GM19025 (cell line): Measurements from ENCODE around the gene FZR1.
"Not testable (repeated sequence)": the region's sequence is repeated elsewhere in the genome, so short reads cannot be mapped to it uniquely, and the experiment has no call there.

Experiments used
- ATAC-seq: cut with Tn5 transposase; IDR thresholded peaks from one replicate; pipeline ENCODE4 v1.9.1; 2021; ENCODE audit warnings: mild to moderate bottlenecking, low read depth, moderate library complexity; ENCODE audit not compliant: unreplicated experiment

Gene FZR1

GRCh38 chr19:3563709-3564524 is 57.8 kb downstream of the FZR1 start:
- no peak for ATAC-seq

GRCh38 chr19:3565139-3565538 is 59.0 kb downstream of the FZR1 start:
- ATAC-seq = no peak

GRCh38 chr19:3570042-3570441 is 63.9 kb downstream of the FZR1 start:
- ATAC-seq = not testable (repeated sequence)

GRCh38 chr19:3570606-3571011 is 64.5 kb downstream of the FZR1 start:
- ATAC-seq = no peak

- ATAC-seq = peak; percentile 95
Observed at GRCh38 chr19:3572132-3572854, 66.2 kb downstream of the FZR1 start.

GRCh38 chr19:3572855-3573161 is 66.7 kb downstream of the FZR1 start, which contains the start of gene HMG20B:
Gene HMG20B, plus strand, starts transcription at chr19:3572944. Its CDS starts 366 bp downstream, at chr19:3573310.
- ATAC-seq = no peak

GRCh38 chr19:3573162-3573857 is 67.2 kb downstream of the FZR1 start:
- no peak for ATAC-seq

- no peak for ATAC-seq
Observed at GRCh38 chr19:3573858-3574637, 67.9 kb downstream of the FZR1 start.

GRCh38 chr19:3575260-3575741 is 69.2 kb downstream of the FZR1 start:
- ATAC-seq = no peak

GRCh38 chr19:3575949-3576673 is 70.0 kb downstream of the FZR1 start:
- no peak for ATAC-seq

- ATAC-seq = no peak
Observed at GRCh38 chr19:3576696-3577443, 70.8 kb downstream of the FZR1 start.

GRCh38 chr19:3577723-3578344 is 71.7 kb downstream of the FZR1 start:
- no peak for ATAC-seq

GRCh38 chr19:3578390-3578789 is 72.3 kb downstream of the FZR1 start:
- ATAC-seq = no peak

GRCh38 chr19:3580156-3580934 is 74.2 kb downstream of the FZR1 start:
- no peak for ATAC-seq

GRCh38 chr19:3581792-3582191 is 75.7 kb downstream of the FZR1 start:
- not testable (repeated sequence) for ATAC-seq

GRCh38 chr19:3584036-3584802 is 78.1 kb downstream of the FZR1 start:
- ATAC-seq = not testable (repeated sequence)
